SK-N-SH treated with all-trans-retinoic acid at 6 μM for 48 hours (cell line): ENCODE data around the gene EML6.

ENCODE experiments used
- ATAC-seq: fragments of 200-7000 bp; cut with Tn5 transposase; 3 replicates; pipeline ENCODE4 v1.9.1; 2020; ENCODE audit warnings: mild to moderate bottlenecking, moderate library complexity
- ARNTL ChIP-seq: fragments of 450-650 bp; formaldehyde crosslinking; IDR thresholded peaks from 2 replicates; pipeline ENCODE4 v1.5.0; 2020; ENCODE audit warnings: low read depth, mild to moderate bottlenecking, moderate library complexity, borderline replicate concordance
- BACH2 ChIP-seq: fragments of 250-450 bp; sonication (Bioruptor Pico); IDR thresholded peaks from 2 replicates; pipeline ENCODE4 v1.9.0; 2021; ENCODE audit warnings: mild to moderate bottlenecking, borderline replicate concordance
- CSDC2 ChIP-seq: fragments of 250-450 bp; sonication (Bioruptor Pico); IDR thresholded peaks from 2 replicates; pipeline ENCODE4 v1.5.0; 2020; ENCODE audit warnings: mild to moderate bottlenecking, moderate library complexity
- CSRNP3 ChIP-seq: fragments of 250-450 bp; sonication (Bioruptor Pico); IDR thresholded peaks from 2 replicates; pipeline ENCODE4 v1.5.1; 2021; ENCODE audit warnings: mild to moderate bottlenecking, moderate library complexity
- ESRRG ChIP-seq: fragments of 250-450 bp; sonication (Bioruptor Pico); IDR thresholded peaks from 2 replicates; pipeline ENCODE4 v1.6.1; 2021; ENCODE audit warnings: mild to moderate bottlenecking
- GLIS3 ChIP-seq: fragments of 250-450 bp; sonication (Bioruptor Pico); IDR thresholded peaks from 2 replicates; pipeline ENCODE4 v1.5.0; 2020; ENCODE audit warnings: mild to moderate bottlenecking, moderate library complexity
- ISL1 ChIP-seq: fragments of 250-450 bp; sonication (Bioruptor Pico); IDR thresholded peaks from 2 replicates; pipeline ENCODE4 v2.1.2; 2022; ENCODE audit warnings: mild to moderate bottlenecking, moderate library complexity
- OSR1 ChIP-seq: fragments of 250-450 bp; sonication (Bioruptor Pico); IDR thresholded peaks from 2 replicates; pipeline ENCODE4 v1.8.0; 2022; ENCODE audit warnings: moderate library complexity, mild to moderate bottlenecking, inconsistent platforms
- PATZ1 ChIP-seq: fragments of 250-450 bp; sonication (Bioruptor Pico); IDR thresholded peaks from 2 replicates; pipeline ENCODE4 v1.8.0; 2020; ENCODE audit warnings: mild to moderate bottlenecking, moderate library complexity, borderline replicate concordance
- PPARA ChIP-seq: fragments of 250-450 bp; sonication (Bioruptor Pico); IDR thresholded peaks from 2 replicates; pipeline ENCODE4 v1.5.0; 2020; ENCODE audit warnings: mild to moderate bottlenecking, borderline replicate concordance
- RARB ChIP-seq: fragments of 250-450 bp; sonication (Bioruptor Pico); IDR thresholded peaks from 2 replicates; pipeline ENCODE4 v1.8.0; 2021; ENCODE audit warnings: mild to moderate bottlenecking, moderate library complexity
- SNAI2 ChIP-seq: fragments of 250-450 bp; sonication (Bioruptor Pico); IDR thresholded peaks from 2 replicates; pipeline ENCODE4 v1.5.0; 2020; ENCODE audit warnings: mild to moderate bottlenecking, moderate library complexity
- TCF4 ChIP-seq: fragments of 250-450 bp; sonication (Bioruptor Pico); IDR thresholded peaks from 2 replicates; pipeline ENCODE4 v1.8.0; 2021; ENCODE audit warnings: mild to moderate bottlenecking, moderate library complexity, borderline replicate concordance
- TOX ChIP-seq: fragments of 250-450 bp; sonication (Bioruptor Pico); IDR thresholded peaks from 2 replicates; pipeline ENCODE4 v1.8.0; 2021; ENCODE audit warnings: mild to moderate bottlenecking, moderate library complexity, borderline replicate concordance
- ZC3H10 ChIP-seq: fragments of 250-450 bp; sonication (Bioruptor Pico); IDR thresholded peaks from 2 replicates; pipeline ENCODE4 v1.5.1; 2021; ENCODE audit warnings: mild to moderate bottlenecking, moderate library complexity
- ZFP3 ChIP-seq: fragments of 250-450 bp; sonication (Bioruptor Pico); IDR thresholded peaks from 2 replicates; pipeline ENCODE4 v1.5.0; 2020; ENCODE audit warnings: mild to moderate bottlenecking, moderate library complexity
- ZFP30 ChIP-seq: fragments of 450-650 bp; formaldehyde crosslinking; IDR thresholded peaks from 2 replicates; pipeline ENCODE4 v1.5.0; 2022; ENCODE audit warnings: mild to moderate bottlenecking, moderate library complexity
- ZNF565 ChIP-seq: fragments of 450-650 bp; formaldehyde crosslinking; conservative IDR thresholded peaks from 2 replicates; pipeline ENCODE4 v1.5.0; 2020; ENCODE audit warnings: low read depth, mild to moderate bottlenecking, moderate library complexity
- ZNF70 ChIP-seq: fragments of 450-650 bp; formaldehyde crosslinking; IDR thresholded peaks from 2 replicates; pipeline ENCODE4 v1.5.0; 2020; ENCODE audit warnings: mild to moderate bottlenecking, moderate library complexity
- ZNF8 ChIP-seq: fragments of 450-650 bp; formaldehyde crosslinking; IDR thresholded peaks from 2 replicates; pipeline ENCODE4 v1.5.0; 2020; ENCODE audit warnings: mild to moderate bottlenecking, moderate library complexity
- TF ChIP-seq, protein P1 (sequence below): fragments of 250-450 bp; sonication (Bioruptor Pico); IDR thresholded peaks from 2 replicates; pipeline ENCODE4 v1.5.1; 2020; ENCODE audit warnings: low read depth, mild to moderate bottlenecking, moderate library complexity
- TF ChIP-seq, protein P2 (sequence below): fragments of 250-450 bp; sonication (Bioruptor Pico); IDR thresholded peaks from 2 replicates; pipeline ENCODE4 v1.5.0; 2020; ENCODE audit warnings: mild to moderate bottlenecking, moderate library complexity

The EML6 gene

GRCh38 chr2:54912893-54913292 lies 189.4 kb downstream of the EML6 start:
- no peak for ATAC-seq
- TF ChIP-seq PATZ1 (CRISPR knock-in tag) (no peak), ZNF565 (CRISPR knock-in tag) (no peak), GLIS3 (CRISPR knock-in tag) (no peak), ZNF8 (no peak), ARNTL (CRISPR knock-in tag) (no peak), BACH2 (CRISPR knock-in tag) (no peak), ZC3H10 (CRISPR knock-in tag) (no peak), CSRNP3 (CRISPR knock-in tag) (no peak), TCF4 (CRISPR knock-in tag) (no peak), TOX (CRISPR knock-in tag) (no peak), ZFP30 (CRISPR knock-in tag) (no peak), PPARA (CRISPR knock-in tag) (no peak), OSR1 (CRISPR knock-in tag) (no peak), ISL1 (CRISPR knock-in tag) (no peak), ZFP3 (no peak), RARB (CRISPR knock-in tag) (no peak), ESRRG (CRISPR knock-in tag) (no peak)
- TF ChIP-seq, protein P1, sequence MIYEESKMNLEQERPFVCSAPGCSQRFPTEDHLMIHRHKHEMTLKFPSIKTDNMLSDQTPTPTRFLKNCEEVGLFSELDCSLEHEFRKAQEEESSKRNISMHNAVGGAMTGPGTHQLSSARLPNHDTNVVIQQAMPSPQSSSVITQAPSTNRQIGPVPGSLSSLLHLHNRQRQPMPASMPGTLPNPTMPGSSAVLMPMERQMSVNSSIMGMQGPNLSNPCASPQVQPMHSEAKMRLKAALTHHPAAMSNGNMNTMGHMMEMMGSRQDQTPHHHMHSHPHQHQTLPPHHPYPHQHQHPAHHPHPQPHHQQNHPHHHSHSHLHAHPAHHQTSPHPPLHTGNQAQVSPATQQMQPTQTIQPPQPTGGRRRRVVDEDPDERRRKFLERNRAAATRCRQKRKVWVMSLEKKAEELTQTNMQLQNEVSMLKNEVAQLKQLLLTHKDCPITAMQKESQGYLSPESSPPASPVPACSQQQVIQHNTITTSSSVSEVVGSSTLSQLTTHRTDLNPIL (CRISPR knock-in tag): no peak

DNA sequence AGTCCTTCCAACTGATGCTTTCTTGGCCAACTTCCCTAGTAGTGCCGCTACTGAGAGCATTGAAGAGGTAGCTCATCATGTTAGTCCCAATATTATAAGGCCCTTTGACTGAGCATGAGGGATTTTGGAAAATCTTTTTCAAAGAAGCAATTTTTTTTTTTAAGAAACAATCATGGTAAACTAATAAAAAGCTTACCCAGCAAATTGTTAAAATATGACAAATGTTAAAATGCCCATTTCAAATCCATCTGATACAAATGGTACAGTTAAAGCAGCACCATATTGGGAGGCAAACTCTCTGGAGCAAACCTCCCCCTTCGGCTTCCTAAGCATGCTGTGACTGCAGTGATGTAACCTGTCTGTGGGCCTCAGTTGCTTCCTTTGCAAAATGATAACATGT lies 191.2 kb downstream of the EML6 start:
- TF ChIP-seq ZNF70 (CRISPR knock-in tag) (no peak), BACH2 (CRISPR knock-in tag) (no peak), ARNTL (CRISPR knock-in tag) (no peak), ZNF8 (no peak), ZFP30 (CRISPR knock-in tag) (no peak), ISL1 (CRISPR knock-in tag) (no peak), TCF4 (CRISPR knock-in tag) (no peak), SNAI2 (no peak), GLIS3 (CRISPR knock-in tag) (no peak), CSDC2 (CRISPR knock-in tag) (no peak), PPARA (CRISPR knock-in tag) (no peak), CSRNP3 (CRISPR knock-in tag) (no peak), ZNF565 (CRISPR knock-in tag) (no peak), RARB (CRISPR knock-in tag) (no peak), OSR1 (CRISPR knock-in tag) (no peak), ESRRG (CRISPR knock-in tag) (no peak), PATZ1 (CRISPR knock-in tag) (no peak), ZC3H10 (CRISPR knock-in tag) (no peak)
- TF ChIP-seq, protein P2, sequence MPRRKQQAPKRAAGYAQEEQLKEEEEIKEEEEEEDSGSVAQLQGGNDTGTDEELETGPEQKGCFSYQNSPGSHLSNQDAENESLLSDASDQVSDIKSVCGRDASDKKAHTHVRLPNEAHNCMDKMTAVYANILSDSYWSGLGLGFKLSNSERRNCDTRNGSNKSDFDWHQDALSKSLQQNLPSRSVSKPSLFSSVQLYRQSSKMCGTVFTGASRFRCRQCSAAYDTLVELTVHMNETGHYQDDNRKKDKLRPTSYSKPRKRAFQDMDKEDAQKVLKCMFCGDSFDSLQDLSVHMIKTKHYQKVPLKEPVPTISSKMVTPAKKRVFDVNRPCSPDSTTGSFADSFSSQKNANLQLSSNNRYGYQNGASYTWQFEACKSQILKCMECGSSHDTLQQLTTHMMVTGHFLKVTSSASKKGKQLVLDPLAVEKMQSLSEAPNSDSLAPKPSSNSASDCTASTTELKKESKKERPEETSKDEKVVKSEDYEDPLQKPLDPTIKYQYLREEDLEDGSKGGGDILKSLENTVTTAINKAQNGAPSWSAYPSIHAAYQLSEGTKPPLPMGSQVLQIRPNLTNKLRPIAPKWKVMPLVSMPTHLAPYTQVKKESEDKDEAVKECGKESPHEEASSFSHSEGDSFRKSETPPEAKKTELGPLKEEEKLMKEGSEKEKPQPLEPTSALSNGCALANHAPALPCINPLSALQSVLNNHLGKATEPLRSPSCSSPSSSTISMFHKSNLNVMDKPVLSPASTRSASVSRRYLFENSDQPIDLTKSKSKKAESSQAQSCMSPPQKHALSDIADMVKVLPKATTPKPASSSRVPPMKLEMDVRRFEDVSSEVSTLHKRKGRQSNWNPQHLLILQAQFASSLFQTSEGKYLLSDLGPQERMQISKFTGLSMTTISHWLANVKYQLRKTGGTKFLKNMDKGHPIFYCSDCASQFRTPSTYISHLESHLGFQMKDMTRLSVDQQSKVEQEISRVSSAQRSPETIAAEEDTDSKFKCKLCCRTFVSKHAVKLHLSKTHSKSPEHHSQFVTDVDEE: no peak
- TF ChIP-seq, protein P1 (CRISPR knock-in tag): no peak
- ATAC-seq: no peak
